ENCODE results near the gene SNX30. TPM values are rescaled to one million over a fixed set of nuclear protein-coding genes. Genes with fewer than 3 reads are reported as not detected.
A peak's percentile ranks its signal among the peaks of the same experiment; 100 is the strongest.

The SNX30 gene
- total RNA-seq, 4 donors from 2014 or later = 5.5 to 9.4 (median 7.4) TPM

DNA sequence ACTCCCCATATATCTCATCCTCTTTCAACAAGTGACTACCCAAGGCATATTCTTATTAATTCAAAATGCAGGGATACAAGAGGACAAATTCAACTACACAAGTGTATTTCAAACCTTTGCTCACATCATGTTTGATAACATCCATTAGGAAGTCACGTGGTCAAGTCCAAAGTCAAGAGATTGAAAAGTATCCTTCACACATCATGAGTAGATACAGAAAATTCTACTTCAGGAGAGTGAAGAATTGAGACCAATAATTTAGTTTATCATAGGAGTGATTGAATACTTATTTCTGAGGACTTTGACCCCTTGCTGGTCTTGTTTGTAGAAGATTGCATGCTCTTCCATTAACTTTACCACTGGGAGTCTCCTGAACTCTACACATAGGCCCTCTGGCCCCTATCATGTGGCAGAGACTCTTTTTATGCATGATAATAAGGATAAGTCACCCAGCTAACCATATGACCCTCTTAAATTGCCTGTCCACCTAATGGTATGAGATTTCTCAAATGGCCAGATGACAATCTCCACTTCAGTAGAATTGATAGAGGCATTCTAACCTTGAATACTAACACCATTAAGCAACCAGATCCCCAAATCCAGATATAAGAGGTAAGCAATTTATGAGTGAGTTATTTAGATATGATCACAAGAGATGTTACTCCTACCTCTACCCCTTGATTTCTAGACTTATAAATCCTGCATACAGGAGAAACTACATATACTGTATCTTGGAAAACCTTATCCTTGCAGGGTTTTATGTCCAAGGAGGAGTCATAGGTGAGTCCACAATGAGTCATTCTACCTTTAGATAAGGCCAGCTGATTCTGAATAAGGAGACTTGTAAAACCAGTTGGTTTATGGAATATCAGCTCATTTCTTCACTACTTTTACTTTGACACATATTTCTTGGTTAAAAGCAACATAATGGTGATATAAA, 166.8 kb downstream of the SNX30 start:
- no peak overlapping the region for H3K27ac ChIP-seq
- H3K4me3 ChIP-seq (replicated peaks in 1 of 3) = no peak overlapping the region
- H3K36me3 ChIP-seq = no peaks in the 10 kb centered on the region
- H3K27me3 ChIP-seq = no peaks in the 10 kb centered on the region
- no peak for TF ChIP-seq POLR2A (IDR thresholded peaks at IDR 0.05)
- TF ChIP-seq, protein P1, sequence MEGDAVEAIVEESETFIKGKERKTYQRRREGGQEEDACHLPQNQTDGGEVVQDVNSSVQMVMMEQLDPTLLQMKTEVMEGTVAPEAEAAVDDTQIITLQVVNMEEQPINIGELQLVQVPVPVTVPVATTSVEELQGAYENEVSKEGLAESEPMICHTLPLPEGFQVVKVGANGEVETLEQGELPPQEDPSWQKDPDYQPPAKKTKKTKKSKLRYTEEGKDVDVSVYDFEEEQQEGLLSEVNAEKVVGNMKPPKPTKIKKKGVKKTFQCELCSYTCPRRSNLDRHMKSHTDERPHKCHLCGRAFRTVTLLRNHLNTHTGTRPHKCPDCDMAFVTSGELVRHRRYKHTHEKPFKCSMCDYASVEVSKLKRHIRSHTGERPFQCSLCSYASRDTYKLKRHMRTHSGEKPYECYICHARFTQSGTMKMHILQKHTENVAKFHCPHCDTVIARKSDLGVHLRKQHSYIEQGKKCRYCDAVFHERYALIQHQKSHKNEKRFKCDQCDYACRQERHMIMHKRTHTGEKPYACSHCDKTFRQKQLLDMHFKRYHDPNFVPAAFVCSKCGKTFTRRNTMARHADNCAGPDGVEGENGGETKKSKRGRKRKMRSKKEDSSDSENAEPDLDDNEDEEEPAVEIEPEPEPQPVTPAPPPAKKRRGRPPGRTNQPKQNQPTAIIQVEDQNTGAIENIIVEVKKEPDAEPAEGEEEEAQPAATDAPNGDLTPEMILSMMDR (IDR thresholded peaks at IDR 0.05) = no peak
- H3K9me3 ChIP-seq = no peaks in the 10 kb centered on the region
- no peak for DNase-seq
- peaks cover 0 to 4% of the 10 kb centered on the region in 2 donors for H3K4me1 ChIP-seq
- intact Hi-C loops (cut with DNase I) = no loop called here
- WGBS, 2 donors = 56 to 59% methylated on average over 1 of the region's 1 CpG

DNA sequence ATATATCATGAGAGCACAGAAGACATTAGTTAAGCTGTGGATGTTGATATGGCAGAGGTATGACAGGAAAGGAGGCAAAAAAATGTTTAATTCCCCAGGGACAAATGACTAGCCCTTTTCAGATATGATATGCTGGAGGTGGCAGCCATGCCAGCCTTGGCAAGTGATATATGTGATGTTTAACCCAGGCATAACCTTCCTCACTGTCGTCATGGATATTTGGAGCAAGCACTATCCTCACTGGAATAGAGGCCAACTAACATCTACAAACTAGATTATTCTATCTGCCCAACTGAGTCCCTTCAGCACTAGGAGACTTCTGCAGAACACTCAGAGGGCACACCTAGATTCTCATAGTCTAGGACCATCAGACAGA, 167.4 kb downstream of the SNX30 start:
- no peak overlapping the region for H3K27ac ChIP-seq
- H3K4me3 ChIP-seq (replicated peaks in 1 of 3) = no peak overlapping the region
- H3K9me3 ChIP-seq = no peaks in the 10 kb centered on the region
- 71 to 86% methylated on average over 1 of the region's 1 CpG for WGBS, 2 donors
- no peaks in the 10 kb centered on the region for H3K27me3 ChIP-seq
- TF ChIP-seq, protein P1 (IDR thresholded peaks at IDR 0.05) = no peak
- TF ChIP-seq POLR2A (IDR thresholded peaks at IDR 0.05) = no peak
- no peak for DNase-seq
- no peaks in the 10 kb centered on the region for H3K36me3 ChIP-seq
- H3K4me1 ChIP-seq = peaks cover 0 to 3% of the 10 kb centered on the region in 2 donors
- intact Hi-C loops (cut with DNase I) = no loop called here

DNA sequence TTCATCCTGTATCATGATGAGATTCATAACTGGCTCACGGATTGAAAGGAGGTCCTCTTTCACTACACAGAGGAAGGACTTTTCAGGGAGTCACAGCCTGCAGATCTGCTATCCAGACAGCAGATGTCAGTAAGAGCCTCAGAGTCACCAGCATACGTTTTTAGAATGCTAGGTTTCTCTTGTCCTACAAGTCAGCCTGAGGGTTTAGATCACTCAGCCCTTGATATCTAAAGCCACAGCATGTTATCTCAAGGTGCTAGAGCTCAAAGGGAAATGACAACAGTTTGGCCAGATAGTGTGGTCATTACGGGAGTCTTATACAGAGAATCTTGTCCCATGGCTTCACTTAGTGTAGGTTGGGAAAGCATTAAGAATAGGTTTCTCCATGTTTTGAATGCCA, 171.0 kb downstream of the SNX30 start:
- intact Hi-C loops (cut with DNase I) = no loop called here
- no peak for TF ChIP-seq POLR2A (IDR thresholded peaks at IDR 0.05)
- TF ChIP-seq, protein P1 (IDR thresholded peaks at IDR 0.05) = peak in 4 of 6 experiments; percentile 22 to 35 (median 24)
- Histone ChIP-seq H3K4me1 (no peaks in the 10 kb centered on the region), H3K27ac (no peak overlapping the region), H3K27me3 (no peaks in the 10 kb centered on the region), H3K9me3 (no peaks in the 10 kb centered on the region), H3K4me3 (replicated peaks in 1 of 3) (no peak overlapping the region), H3K36me3 (no peaks in the 10 kb centered on the region)
- WGBS, 2 donors = 14 to 18% methylated on average over 3 of the region's 3 CpGs
- no peak for DNase-seq

Other genes starting within 250 kb of the SNX30 start
- gene INIP, start 32.6 kb upstream of the SNX30 start, total RNA-seq = 10 to 100 TPM; 12.6 to 23.7 (median 18.2) TPM
- under 1 TPM in 1 of 4 donors, not detected in 3; 0.27 TPM for gene SLC46A2, start 140.1 kb downstream of the SNX30 start, total RNA-seq